NCI-H460 (cell line): ENCODE results near the gene NEGR1. TPM values are rescaled to one million over a fixed set of nuclear protein-coding genes. Genes with fewer than 3 reads are reported as not detected.
"Not testable (repeated sequence)": the region's sequence is repeated elsewhere in the genome, so short reads cannot be mapped to it uniquely, and the experiment has no call there.

ENCODE experiments used
- DNase-seq: peaks from one replicate; pipeline ENCODE4 v3.0.0-alpha.2; 2016; ENCODE audit warnings: low read depth; ENCODE audit errors: extremely low read depth
- total RNA-seq: library from RNA; depleted of rRNA; stranded (reverse); fragments of >200 nt; shearing (Covaris generic); gene quantifications from 2 replicates; pipeline ENCODE4 v1.2.3, GENCODE V29; 2014

The NEGR1 gene
- total RNA-seq, 1 experiment from 2014 or later = 2.3 TPM

- DNase-seq = no peak
Measured at GRCh38 chr1:71964188-71964587, 318.2 kb downstream of the NEGR1 start.

- no peak for DNase-seq
Measured at GRCh38 chr1:71956613-71957285, 325.6 kb downstream of the NEGR1 start.

- DNase-seq = no peak
Measured at GRCh38 chr1:71950579-71950978, 331.8 kb downstream of the NEGR1 start.

- no peak for DNase-seq
Measured at GRCh38 chr1:71949681-71950080, 332.7 kb downstream of the NEGR1 start.

GRCh38 chr1:71948561-71948960 lies 333.8 kb downstream of the NEGR1 start:
- DNase-seq = no peak

GRCh38 chr1:71944006-71944405 lies 338.3 kb downstream of the NEGR1 start:
- no peak for DNase-seq

GRCh38 chr1:71940261-71940660 lies 342.1 kb downstream of the NEGR1 start:
- DNase-seq = no peak

- no peak for DNase-seq
Measured at GRCh38 chr1:71930511-71930910, 351.8 kb downstream of the NEGR1 start.

- no peak for DNase-seq
Measured at GRCh38 chr1:71921935-71922559, 360.3 kb downstream of the NEGR1 start.

GRCh38 chr1:71921204-71921603 lies 361.1 kb downstream of the NEGR1 start:
- DNase-seq = no peak

- DNase-seq = no peak
Measured at GRCh38 chr1:71920556-71920955, 361.8 kb downstream of the NEGR1 start.

- DNase-seq = no peak
Measured at GRCh38 chr1:71919811-71920509, 362.4 kb downstream of the NEGR1 start.

GRCh38 chr1:71918630-71919029 lies 363.7 kb downstream of the NEGR1 start:
- DNase-seq = no peak

GRCh38 chr1:71916894-71917293 lies 365.4 kb downstream of the NEGR1 start:
- DNase-seq = no peak

- DNase-seq = no peak
Measured at GRCh38 chr1:71914626-71915025, 367.7 kb downstream of the NEGR1 start.

- DNase-seq = no peak
Measured at GRCh38 chr1:71908871-71909390, 373.4 kb downstream of the NEGR1 start.

- no peak for DNase-seq
Measured at GRCh38 chr1:71908303-71908702, 374.0 kb downstream of the NEGR1 start.

- DNase-seq = no peak
Measured at GRCh38 chr1:71899881-71900280, 382.5 kb downstream of the NEGR1 start.

GRCh38 chr1:71888166-71888565 lies 394.2 kb downstream of the NEGR1 start:
- DNase-seq = not testable (repeated sequence)

GRCh38 chr1:71885171-71885570 lies 397.2 kb downstream of the NEGR1 start:
- DNase-seq = no peak

- no peak for DNase-seq
Measured at GRCh38 chr1:71882637-71883036, 399.7 kb downstream of the NEGR1 start.

GRCh38 chr1:71882226-71882625 lies 400.1 kb downstream of the NEGR1 start:
- no peak for DNase-seq
